ENCODE results near the gene NPHP4. TPM values are rescaled to one million over a fixed set of nuclear protein-coding genes. Genes with fewer than 3 reads are reported as not detected.

NPHP4 gene
- total RNA-seq, 1 donor from 2014 or later = 21.0 TPM

DNA sequence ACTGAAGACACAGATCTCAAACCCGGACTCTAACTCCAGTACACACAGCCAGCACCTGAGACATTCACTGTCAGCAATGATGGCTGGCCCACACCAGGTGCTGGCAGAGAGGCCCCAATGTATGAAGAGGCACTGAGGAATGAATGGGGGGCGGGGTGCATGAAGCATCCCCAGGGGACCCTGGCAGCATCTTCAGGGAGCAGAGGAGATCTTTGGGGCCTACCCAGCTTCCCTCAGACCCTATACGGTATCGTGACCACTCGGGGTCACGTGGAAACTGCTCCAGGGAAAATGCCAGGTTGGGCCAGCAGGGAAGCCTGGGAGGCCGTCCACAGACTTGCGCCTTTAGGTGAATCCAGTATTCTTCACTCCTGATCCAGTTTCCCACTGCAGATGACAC, 84.3 kb downstream of the NPHP4 start:
- intact Hi-C loops (cut with micrococcal nuclease) = no loop called here
- Mint-ChIP-seq H3K4me3 (no peak overlapping the region), H3K4me1 (no peaks in the 10 kb centered on the region), H3K36me3 (ENCODE audit: low read depth) (peaks cover 3% of the 10 kb centered on the region), H3K9me3 (no peaks in the 10 kb centered on the region), H3K27me3 (no peaks in the 10 kb centered on the region), H3K27ac (no peak overlapping the region)
- no peak for DNase-seq

DNA sequence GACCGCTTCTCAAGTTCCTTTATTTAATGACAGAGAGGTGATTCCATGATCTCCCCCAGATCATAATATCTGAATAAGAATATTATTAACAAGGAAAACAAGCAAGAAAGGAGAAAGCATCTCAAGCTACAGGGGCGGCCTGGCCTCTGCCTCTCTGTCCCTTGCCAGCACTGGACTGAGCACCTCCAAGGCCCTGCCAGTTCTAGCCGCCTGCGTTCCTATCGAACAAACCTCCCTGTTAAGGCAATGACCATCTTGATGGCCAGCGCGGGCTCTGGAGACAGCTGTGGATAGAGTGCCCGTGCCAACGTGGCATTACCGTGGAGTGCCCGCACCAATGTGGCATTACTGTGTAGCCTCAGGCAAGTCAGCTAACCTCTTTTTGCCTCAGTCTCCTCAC, 84.8 kb downstream of the NPHP4 start:
- intact Hi-C loops (cut with micrococcal nuclease) = no loop called here
- peaks cover under 1% of the 10 kb centered on the region for H3K4me1 Mint-ChIP-seq
- H3K9me3 Mint-ChIP-seq = no peaks in the 10 kb centered on the region
- H3K27ac Mint-ChIP-seq = no peak overlapping the region
- H3K36me3 Mint-ChIP-seq (ENCODE audit: low read depth) = peaks cover 3% of the 10 kb centered on the region
- H3K27me3 Mint-ChIP-seq = no peaks in the 10 kb centered on the region
- no peak for DNase-seq
- no peak overlapping the region for H3K4me3 Mint-ChIP-seq

- Mint-ChIP-seq H3K27me3 (no peaks in the 10 kb centered on the region), H3K27ac (no peak overlapping the region), H3K36me3 (ENCODE audit: low read depth) (peaks cover 3% of the 10 kb centered on the region), H3K4me3 (no peak overlapping the region), H3K4me1 (peaks cover 4% of the 10 kb centered on the region), H3K9me3 (no peaks in the 10 kb centered on the region)
- intact Hi-C loops (cut with micrococcal nuclease) = no loop called here
- DNase-seq = no peak
Measured at GRCh38 chr1:5906966-5907365, 85.3 kb downstream of the NPHP4 start.

- Mint-ChIP-seq H3K9me3 (no peaks in the 10 kb centered on the region), H3K36me3 (ENCODE audit: low read depth) (peaks cover 6% of the 10 kb centered on the region), H3K4me3 (no peak overlapping the region), H3K4me1 (peaks cover 6% of the 10 kb centered on the region), H3K27me3 (no peaks in the 10 kb centered on the region), H3K27ac (no peak overlapping the region)
- no peak for DNase-seq
- intact Hi-C loops (cut with micrococcal nuclease) = no loop called here
Measured at GRCh38 chr1:5906116-5906515, 86.1 kb downstream of the NPHP4 start.

GRCh38 chr1:5905436-5905835, 86.8 kb downstream of the NPHP4 start:
- H3K27me3 Mint-ChIP-seq = no peaks in the 10 kb centered on the region
- intact Hi-C loops (cut with micrococcal nuclease) = no loop called here
- peaks cover 6% of the 10 kb centered on the region for H3K36me3 Mint-ChIP-seq (ENCODE audit: low read depth)

GRCh38 chr1:5904551-5904950, 87.7 kb downstream of the NPHP4 start:
- Mint-ChIP-seq H3K4me1 (peaks cover 6% of the 10 kb centered on the region), H3K36me3 (ENCODE audit: low read depth) (peaks cover 6% of the 10 kb centered on the region), H3K27ac (no peak overlapping the region), H3K9me3 (no peaks in the 10 kb centered on the region), H3K4me3 (no peak overlapping the region), H3K27me3 (no peaks in the 10 kb centered on the region)
- intact Hi-C loops (cut with micrococcal nuclease) = no loop called here
- no peak for DNase-seq

More at GRCh38 chr1:5905436-5905835, 86.8 kb downstream of the NPHP4 start:
- H3K9me3 Mint-ChIP-seq = no peaks in the 10 kb centered on the region
- DNase-seq = no peak
- H3K4me3 Mint-ChIP-seq = no peak overlapping the region
- H3K4me1 Mint-ChIP-seq = peaks cover 6% of the 10 kb centered on the region
- H3K27ac Mint-ChIP-seq = no peak overlapping the region

GRCh38 chr1:5903680-5904079, 88.5 kb downstream of the NPHP4 start:
- no peaks in the 10 kb centered on the region for H3K9me3 Mint-ChIP-seq
- DNase-seq = no peak

DNA sequence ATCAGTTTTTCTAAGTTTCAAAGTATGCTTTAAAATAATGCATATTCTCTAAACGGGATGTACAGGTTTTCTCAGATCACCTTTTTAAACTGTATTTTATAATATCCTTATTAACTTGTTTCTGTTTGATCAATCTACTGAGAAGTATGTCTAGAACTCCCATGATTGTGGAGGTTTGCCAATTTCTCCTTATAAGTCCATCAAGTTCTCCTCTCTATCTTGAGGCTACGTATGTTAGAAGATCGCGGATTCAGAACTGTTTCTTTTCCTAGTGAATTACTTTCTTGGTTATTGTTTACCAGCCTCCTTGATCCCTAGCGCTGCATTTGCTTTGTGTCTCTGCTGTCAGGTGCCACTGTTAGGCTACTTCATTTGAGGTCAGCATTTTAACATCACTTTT, 89.2 kb downstream of the NPHP4 start:
- Mint-ChIP-seq H3K36me3 (ENCODE audit: low read depth) (peaks cover 6% of the 10 kb centered on the region), H3K9me3 (no peaks in the 10 kb centered on the region), H3K4me1 (peaks cover 6% of the 10 kb centered on the region), H3K4me3 (no peak overlapping the region), H3K27me3 (no peaks in the 10 kb centered on the region), H3K27ac (no peak overlapping the region)
- intact Hi-C loops (cut with micrococcal nuclease) = no loop called here
- DNase-seq = no peak

More at GRCh38 chr1:5903680-5904079, 88.5 kb downstream of the NPHP4 start:
- intact Hi-C loops (cut with micrococcal nuclease) = no loop called here
- no peak overlapping the region for H3K27ac Mint-ChIP-seq
- H3K36me3 Mint-ChIP-seq (ENCODE audit: low read depth) = peaks cover 6% of the 10 kb centered on the region
- peaks cover 6% of the 10 kb centered on the region for H3K4me1 Mint-ChIP-seq
- no peak overlapping the region for H3K4me3 Mint-ChIP-seq
- H3K27me3 Mint-ChIP-seq = no peaks in the 10 kb centered on the region

GRCh38 chr1:5901841-5902240, 90.4 kb downstream of the NPHP4 start:
- Mint-ChIP-seq H3K9me3 (no peaks in the 10 kb centered on the region), H3K36me3 (ENCODE audit: low read depth) (peaks cover 6% of the 10 kb centered on the region), H3K27ac (no peak overlapping the region), H3K4me1 (peaks cover 6% of the 10 kb centered on the region), H3K27me3 (no peaks in the 10 kb centered on the region), H3K4me3 (no peak overlapping the region)
- intact Hi-C loops (cut with micrococcal nuclease) = no loop called here
- DNase-seq = no peak

- peaks cover 6% of the 10 kb centered on the region for H3K36me3 Mint-ChIP-seq (ENCODE audit: low read depth)
- peaks cover 6% of the 10 kb centered on the region for H3K4me1 Mint-ChIP-seq
- DNase-seq = no peak
- no peaks in the 10 kb centered on the region for H3K27me3 Mint-ChIP-seq
- H3K4me3 Mint-ChIP-seq = no peak overlapping the region
- H3K27ac Mint-ChIP-seq = no peak overlapping the region
- no peaks in the 10 kb centered on the region for H3K9me3 Mint-ChIP-seq
- intact Hi-C loops (cut with micrococcal nuclease) = no loop called here
Measured at GRCh38 chr1:5901150-5901549, 91.1 kb downstream of the NPHP4 start.

DNA sequence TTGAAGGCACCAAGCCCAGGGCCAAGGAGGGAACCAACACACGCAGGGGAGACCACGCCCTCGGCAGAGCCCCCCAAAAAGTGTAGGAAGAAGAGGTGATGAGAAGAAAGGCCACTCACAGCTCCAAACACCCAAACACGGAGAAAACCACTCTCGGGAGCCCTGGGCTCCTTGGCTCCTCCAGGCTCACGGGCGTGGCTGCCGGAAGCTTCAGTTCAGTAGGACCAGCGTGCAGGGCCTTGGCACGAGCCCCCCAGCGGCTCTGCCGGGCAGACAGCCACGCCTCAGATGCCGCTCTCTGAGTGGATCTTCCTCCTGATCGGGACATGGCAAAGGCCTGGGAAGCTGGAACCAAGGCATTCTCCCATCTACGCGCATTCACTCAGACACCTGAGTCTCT, 94.0 kb downstream of the NPHP4 start:
- intact Hi-C loops (cut with micrococcal nuclease) = no loop called here
- no peak overlapping the region for H3K27ac Mint-ChIP-seq
- H3K27me3 Mint-ChIP-seq = no peaks in the 10 kb centered on the region
- H3K4me1 Mint-ChIP-seq = peaks cover 6% of the 10 kb centered on the region
- no peaks in the 10 kb centered on the region for H3K9me3 Mint-ChIP-seq
- peaks cover 5% of the 10 kb centered on the region for H3K36me3 Mint-ChIP-seq (ENCODE audit: low read depth)
- no peak for DNase-seq
- H3K4me3 Mint-ChIP-seq = no peak overlapping the region

DNA sequence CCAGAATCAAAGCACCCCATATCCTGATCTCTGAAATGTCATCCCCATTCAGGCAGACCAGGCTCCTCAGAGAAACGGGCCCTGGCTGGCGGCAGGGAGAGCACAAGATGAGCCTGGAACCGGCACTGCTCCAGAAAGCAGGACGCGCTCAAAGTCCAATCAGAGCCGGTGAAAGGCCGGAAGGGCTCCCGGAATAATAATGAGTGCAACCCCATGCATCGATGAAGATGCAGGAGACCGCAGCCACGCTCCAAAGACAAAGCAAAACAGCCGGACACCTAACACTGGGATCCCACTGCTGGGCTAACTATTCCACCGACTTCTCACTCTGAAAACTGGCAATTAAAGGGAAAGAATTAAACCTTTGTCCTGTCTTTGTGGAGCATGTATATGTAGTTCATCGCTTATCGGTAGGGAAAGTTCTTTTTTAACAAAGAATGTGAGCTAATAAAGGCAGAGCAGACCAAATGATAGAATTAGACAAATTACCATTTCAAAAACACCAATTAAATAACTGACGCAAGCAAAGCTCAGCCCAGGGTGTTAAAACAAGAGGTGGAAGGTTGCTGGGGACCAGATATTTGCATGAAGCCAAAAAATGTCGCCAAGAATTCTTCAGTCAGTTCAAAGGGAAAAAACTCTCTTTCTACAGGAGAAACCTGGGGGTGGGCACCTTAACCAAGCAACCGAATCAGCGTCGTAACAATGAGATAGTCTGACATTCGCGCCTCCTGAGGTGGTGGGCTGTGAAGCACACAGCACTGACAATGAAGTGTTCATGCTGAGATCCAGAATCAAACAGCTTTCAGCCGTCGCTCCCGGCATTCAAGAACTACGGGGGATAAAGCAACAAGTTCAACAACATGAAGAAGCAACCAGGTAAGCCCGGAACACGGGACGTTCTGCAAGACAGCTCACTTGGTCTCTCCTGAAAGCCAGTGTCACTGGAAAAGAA, 95.2 kb downstream of the NPHP4 start:
- peaks cover 2% of the 10 kb centered on the region for H3K4me1 Mint-ChIP-seq
- no peak overlapping the region for H3K27ac Mint-ChIP-seq
- H3K4me3 Mint-ChIP-seq = no peak overlapping the region
- peaks cover 5% of the 10 kb centered on the region for H3K36me3 Mint-ChIP-seq (ENCODE audit: low read depth)
- no peaks in the 10 kb centered on the region for H3K27me3 Mint-ChIP-seq
- H3K9me3 Mint-ChIP-seq = no peaks in the 10 kb centered on the region
- no peak for DNase-seq
- intact Hi-C loops (cut with micrococcal nuclease) = no loop called here

DNA sequence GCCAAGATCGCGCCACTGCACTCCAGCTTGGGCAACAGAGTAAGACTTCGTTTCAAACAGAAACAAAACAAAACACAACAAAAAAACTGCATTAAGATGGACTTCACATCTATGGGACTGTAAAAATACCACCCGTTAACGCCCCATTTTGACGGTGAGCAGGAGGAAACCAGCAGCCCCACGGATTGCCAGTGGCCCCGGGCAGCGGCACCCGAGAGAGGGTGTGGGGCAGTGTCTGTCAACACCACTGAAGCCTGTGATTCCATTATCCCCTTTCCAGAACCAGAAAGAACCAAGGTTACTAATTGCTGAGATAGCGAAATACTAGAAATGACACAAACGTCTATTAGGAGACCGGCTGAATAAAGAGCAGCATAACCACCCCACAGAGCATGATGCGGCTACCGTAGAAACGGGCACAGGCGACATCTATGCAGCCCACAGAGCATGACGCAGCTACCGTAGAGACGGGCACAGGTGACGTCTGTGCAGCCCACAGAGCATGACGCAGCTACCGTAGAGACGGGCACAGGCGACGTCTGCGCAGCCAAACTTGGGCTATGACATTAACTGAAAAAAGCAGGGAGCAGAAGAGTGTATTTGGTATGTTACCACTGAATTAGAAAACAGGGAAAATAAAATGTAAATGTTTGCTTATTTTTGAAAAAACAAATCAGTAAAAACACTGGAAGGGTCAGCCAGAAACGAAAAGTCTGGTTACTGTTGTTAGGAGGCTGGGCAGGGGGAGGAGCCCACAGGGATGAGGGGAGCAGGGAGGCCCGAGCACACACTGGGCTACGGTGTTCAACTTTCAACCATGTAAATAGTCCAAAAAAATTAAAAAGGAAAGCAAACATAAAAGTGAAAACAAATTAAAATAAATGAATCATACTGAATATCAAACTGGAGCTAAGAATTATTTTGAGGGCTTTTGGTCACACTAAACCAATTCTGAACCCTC, 96.5 kb downstream of the NPHP4 start:
- Mint-ChIP-seq H3K9me3 (no peaks in the 10 kb centered on the region), H3K27ac (no peak overlapping the region), H3K36me3 (ENCODE audit: low read depth) (peaks cover 3% of the 10 kb centered on the region), H3K27me3 (no peaks in the 10 kb centered on the region), H3K4me1 (no peaks in the 10 kb centered on the region), H3K4me3 (no peak overlapping the region)
- no peak for DNase-seq
- intact Hi-C loops (cut with micrococcal nuclease) = no loop called here
